Left lung (tissue), 10 donors: ENCODE measurements around the gene RPRM. TPM values are rescaled to one million over a fixed set of nuclear protein-coding genes. Genes with fewer than 3 reads are reported as not detected.

ENCODE experiments used
- ATAC-seq: fragments of 200-7000 bp; cut with Tn5 transposase; one replicate; pipeline ENCODE4 v1.9.1; 2020; ENCODE audit warnings: moderate library complexity
- DNase-seq, 4 donors: peaks; one replicate each; pipeline ENCODE4 v3.0.0-alpha.2; 2013 to 2020
- H3K27ac ChIP-seq, 2 donors: fragments of 200-600 bp; sonication (generic) in 1 of 2; one replicate each; pipeline versions ENCODE4 v1.5.0 to v1.8.0; 2020 to 2021
- H3K27me3 ChIP-seq, 2 donors: fragments of 200-600 bp; sonication (generic) in 1 of 2; one replicate each; pipeline versions ENCODE4 v1.5.0 to v1.8.0; 2020 to 2021
- H3K36me3 ChIP-seq, 2 donors: fragments of 200-600 bp; sonication (generic) in 1 of 2; one replicate each; pipeline versions ENCODE4 v1.5.0 to v1.8.0; 2020 to 2021
- H3K4me1 ChIP-seq, 2 donors: fragments of 200-600 bp; one replicate each; pipeline ENCODE4 v1.8.0; 2021
- H3K4me3 ChIP-seq, 2 donors: fragments of 200-600 bp; sonication (generic) in 1 of 2; one replicate each; pipeline versions ENCODE4 v1.5.0 to v1.8.0; 2020 to 2021; ENCODE audit warnings: mild to moderate bottlenecking in 1 of 2
- H3K9me3 ChIP-seq, 2 donors: fragments of 200-600 bp; sonication (generic) in 1 of 2; one replicate each; pipeline versions ENCODE4 v1.5.0 to v1.8.0; 2020 to 2021
- intact Hi-C, 2 donors: fragments of 100-400 bp; cut with DNase I; formaldehyde crosslinking; loops; one replicate each; pipeline versions ENCODE4 v1.11.2 to v1.14.2; 2022
- polyA plus RNA-seq, 6 donors: library from polyadenylated mRNA; unstranded; fragments of 120-200 nt; gene quantifications; one replicate each; pipeline ENCODE4 v1.2.1, GENCODE V29; 2013; ENCODE audit not compliant: insufficient read length in 6 of 6
- total RNA-seq, 2 donors: library from RNA; stranded (reverse); fragmentation: NEBNext Ultra II Directional; extraction: Animal tissue kit (Norgen Biotek cat#: 25700); gene quantifications; one replicate each; pipeline ENCODE4 v1.2.1, GENCODE V29; 2021
- TF ChIP-seq, protein P1 (sequence below), 2 donors: fragments of 200-600 bp; sonication (generic) in 1 of 2; IDR thresholded peaks; one replicate each; pipeline versions ENCODE4 v1.5.0 to v1.8.0; 2021; ENCODE audit warnings: antibody characterized with exemption in 2 of 2
- donor health status: DM: no; HTN: yes; CAD: no.
- donor health status: DM: no; HTN: no; CAD: no.

RPRM gene
- total and polyA plus RNA-seq, 8 donors, result 0.50 to 1.9 (median 0.82) TPM; not detected in 1

- ATAC-seq, result no peak
- TF ChIP-seq, protein P1, sequence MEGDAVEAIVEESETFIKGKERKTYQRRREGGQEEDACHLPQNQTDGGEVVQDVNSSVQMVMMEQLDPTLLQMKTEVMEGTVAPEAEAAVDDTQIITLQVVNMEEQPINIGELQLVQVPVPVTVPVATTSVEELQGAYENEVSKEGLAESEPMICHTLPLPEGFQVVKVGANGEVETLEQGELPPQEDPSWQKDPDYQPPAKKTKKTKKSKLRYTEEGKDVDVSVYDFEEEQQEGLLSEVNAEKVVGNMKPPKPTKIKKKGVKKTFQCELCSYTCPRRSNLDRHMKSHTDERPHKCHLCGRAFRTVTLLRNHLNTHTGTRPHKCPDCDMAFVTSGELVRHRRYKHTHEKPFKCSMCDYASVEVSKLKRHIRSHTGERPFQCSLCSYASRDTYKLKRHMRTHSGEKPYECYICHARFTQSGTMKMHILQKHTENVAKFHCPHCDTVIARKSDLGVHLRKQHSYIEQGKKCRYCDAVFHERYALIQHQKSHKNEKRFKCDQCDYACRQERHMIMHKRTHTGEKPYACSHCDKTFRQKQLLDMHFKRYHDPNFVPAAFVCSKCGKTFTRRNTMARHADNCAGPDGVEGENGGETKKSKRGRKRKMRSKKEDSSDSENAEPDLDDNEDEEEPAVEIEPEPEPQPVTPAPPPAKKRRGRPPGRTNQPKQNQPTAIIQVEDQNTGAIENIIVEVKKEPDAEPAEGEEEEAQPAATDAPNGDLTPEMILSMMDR (IDR thresholded peaks at IDR 0.05), result no peak
- intact Hi-C loops, result no loop called here
- no peak overlapping the region for H3K27ac ChIP-seq
- H3K27me3 ChIP-seq, result peaks cover 0 to 16% of the 10 kb centered on the region in 2 donors
- no peaks in the 10 kb centered on the region for H3K9me3 ChIP-seq
- no peaks in the 10 kb centered on the region for H3K36me3 ChIP-seq
- H3K4me1 ChIP-seq, result no peaks in the 10 kb centered on the region
- no peak for DNase-seq
- H3K4me3 ChIP-seq, result no peak overlapping the region
These were observed 8.9 kb upstream of the RPRM start for GRCh38 chr2:153487448-153487847.

GRCh38 chr2:153479573-153479972 lies 1.0 kb upstream of the RPRM start:
- Histone ChIP-seq H3K36me3 (no peaks in the 10 kb centered on the region), H3K9me3 (no peaks in the 10 kb centered on the region), H3K4me1 (peaks cover 14 to 31% of the 10 kb centered on the region in 2 donors), H3K4me3 (no peak overlapping the region), H3K27ac (no peak overlapping the region), H3K27me3 (peaks cover 43 to 87% of the 10 kb centered on the region in 2 donors)
- ATAC-seq, result no peak
- DNase-seq, result no peak
- TF ChIP-seq, protein P1 (IDR thresholded peaks at IDR 0.05), result no peak
- intact Hi-C loops, result no loop called here

DNA sequence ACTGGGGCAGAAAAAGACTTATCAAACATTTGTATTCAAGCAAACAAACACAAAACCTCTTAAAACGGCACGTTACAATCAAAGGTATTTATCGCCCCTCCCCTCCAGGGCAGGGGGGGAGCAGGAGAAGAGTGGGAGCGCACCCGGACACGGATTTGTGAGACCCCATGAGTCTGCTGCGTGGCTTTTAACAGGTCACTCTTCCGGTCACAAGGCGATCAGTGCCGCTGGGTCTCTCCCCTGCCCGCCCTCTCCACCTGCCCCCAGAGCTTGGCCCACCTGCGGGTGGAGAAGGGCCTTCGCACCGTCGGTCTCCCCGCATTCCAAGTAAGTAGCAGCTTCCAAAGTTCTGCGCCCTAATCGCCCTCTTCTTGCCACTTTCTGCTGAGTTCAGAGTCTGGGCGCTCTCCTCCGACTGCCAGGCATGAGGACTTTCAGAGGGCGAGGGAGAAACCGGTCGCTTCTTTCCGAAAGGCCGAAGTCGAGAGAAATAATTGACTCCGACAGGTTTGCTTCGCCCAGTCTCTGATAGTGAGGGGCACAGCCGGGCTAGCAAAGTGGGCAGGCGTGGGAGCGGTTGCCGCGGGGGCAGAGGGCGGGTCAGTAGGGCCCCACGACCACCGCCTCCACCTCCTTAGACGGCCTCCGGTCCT lies 800 bp downstream of the RPRM start:
- Histone ChIP-seq H3K36me3 (no peaks in the 10 kb centered on the region), H3K4me1 (peaks cover 14 to 31% of the 10 kb centered on the region in 2 donors), H3K9me3 (no peaks in the 10 kb centered on the region), H3K27me3 (peaks cover 43 to 95% of the 10 kb centered on the region in 2 donors), H3K27ac (no peak overlapping the region), H3K4me3 (peak overlapping the region; percentile 30 to 44)
- intact Hi-C loops, result no loop called here
- DNase-seq (peak in 2 of 4 donors; percentile 4 to 58), ATAC-seq (peak; percentile 31)
- TF ChIP-seq, protein P1 (IDR thresholded peaks at IDR 0.05), result no peak

DNA sequence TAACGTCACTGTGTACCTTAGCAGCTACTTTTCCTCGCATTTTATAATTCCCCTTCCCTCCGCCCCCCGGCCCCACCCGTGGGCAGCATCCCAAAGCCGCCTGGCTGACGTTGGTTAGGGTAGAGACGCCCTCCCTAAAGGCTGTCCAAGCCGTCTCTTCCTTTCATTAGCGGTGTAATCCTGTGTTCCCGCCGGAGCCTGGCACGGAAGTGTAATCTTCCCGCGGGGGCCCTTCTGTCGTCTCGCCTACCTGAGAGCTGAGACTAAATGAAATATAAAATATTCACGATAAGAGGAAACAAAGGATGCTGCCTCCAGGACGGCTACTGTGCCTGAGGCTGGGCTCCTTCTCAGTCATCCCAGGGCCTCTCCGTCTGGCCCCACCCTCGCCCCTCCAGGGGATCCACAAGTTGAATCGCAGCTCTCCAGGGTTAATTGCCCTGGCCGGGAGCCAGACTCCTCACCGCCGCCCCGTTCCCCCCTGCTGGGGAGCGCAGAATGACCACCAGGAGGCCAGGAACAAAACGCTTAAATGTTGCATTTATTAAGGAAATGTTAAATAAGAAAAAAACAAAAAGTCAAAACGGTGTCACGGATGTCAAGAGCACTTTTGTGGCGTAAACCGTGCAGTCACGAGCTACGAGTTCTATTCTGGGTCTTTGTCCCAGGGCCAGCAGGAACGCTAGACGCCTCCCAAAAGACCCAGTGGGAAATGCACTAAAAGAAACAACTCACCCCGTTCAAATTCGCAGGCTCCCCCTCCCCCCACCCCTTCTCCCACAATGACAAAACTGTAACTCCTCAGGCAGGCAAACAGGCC lies 1.5 kb downstream of the RPRM start:
- H3K27me3 ChIP-seq, result peaks cover 43 to 88% of the 10 kb centered on the region in 2 donors
- no peak for ATAC-seq
- intact Hi-C loops, result no loop called here

DNA sequence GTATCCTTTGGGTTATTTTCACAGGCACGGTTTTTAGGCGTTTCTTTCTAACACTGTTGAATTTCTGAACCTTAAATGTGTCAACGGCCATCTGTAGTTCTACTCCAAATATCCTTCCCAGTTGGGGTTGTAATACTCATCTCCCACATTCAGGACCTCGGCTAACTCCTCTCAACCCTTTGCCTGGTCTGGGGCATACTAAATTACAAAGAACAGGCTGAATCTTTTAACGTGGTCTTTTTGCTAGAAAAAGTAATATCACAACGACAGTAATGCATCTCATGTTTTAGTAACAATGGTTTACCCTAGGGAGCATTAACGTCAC lies 2.1 kb downstream of the RPRM start:
- DNase-seq (no peak), ATAC-seq (no peak)
- Histone ChIP-seq H3K4me3 (no peak overlapping the region), H3K27ac (no peak overlapping the region), H3K4me1 (peaks cover 14 to 31% of the 10 kb centered on the region in 2 donors), H3K36me3 (no peaks in the 10 kb centered on the region), H3K27me3 (peaks cover 43 to 82% of the 10 kb centered on the region in 2 donors), H3K9me3 (no peaks in the 10 kb centered on the region)
- TF ChIP-seq, protein P1 (IDR thresholded peaks at IDR 0.05), result no peak
- intact Hi-C loops, result no loop called here

More for the DNA sequence above, 1.5 kb downstream of the RPRM start:
- TF ChIP-seq, protein P1 (IDR thresholded peaks at IDR 0.05), result no peak
- H3K27ac ChIP-seq, result no peak overlapping the region
- peak in 2 of 4 donors; percentile 10 to 49 for DNase-seq
- H3K4me1 ChIP-seq, result peaks cover 14 to 31% of the 10 kb centered on the region in 2 donors
- H3K4me3 ChIP-seq, result no peak overlapping the region
- H3K36me3 ChIP-seq, result no peaks in the 10 kb centered on the region
- H3K9me3 ChIP-seq, result no peaks in the 10 kb centered on the region
